HG03108 (cell line): ENCODE measurements around the gene FBXO17.
"Not testable (repeated sequence)": the region's sequence is repeated elsewhere in the genome, so short reads cannot be mapped to it uniquely, and the experiment has no call there.

Source experiments
- ATAC-seq: cut with Tn5 transposase; IDR thresholded peaks from one replicate; pipeline ENCODE4 v1.9.1; 2021; ENCODE audit warnings: moderate library complexity; ENCODE audit not compliant: unreplicated experiment

FBXO17 gene

GRCh38 chr19:38975214-38975860, at the start of gene FBXO17:
TSS of gene FBXO17 (minus strand) at chr19:38975742. CDS start at chr19:38950319, 25,423 bp downstream.
- ATAC-seq, result no peak

- ATAC-seq, result no peak
Measured at GRCh38 chr19:39024875-39025641, 49.5 kb upstream of the FBXO17 start.

- no peak for ATAC-seq
Measured at GRCh38 chr19:39021063-39021462, 45.5 kb upstream of the FBXO17 start.

GRCh38 chr19:39017646-39018045, 42.1 kb upstream of the FBXO17 start:
- no peak for ATAC-seq

GRCh38 chr19:39017026-39017425, 41.5 kb upstream of the FBXO17 start:
- no peak for ATAC-seq

GRCh38 chr19:39014037-39014436, 38.5 kb upstream of the FBXO17 start:
- no peak for ATAC-seq

GRCh38 chr19:39009001-39009400, 33.5 kb upstream of the FBXO17 start:
- ATAC-seq, result no peak

- no peak for ATAC-seq
Measured at GRCh38 chr19:39008137-39008536, 32.6 kb upstream of the FBXO17 start.

GRCh38 chr19:39007096-39007495, 31.6 kb upstream of the FBXO17 start:
- ATAC-seq, result no peak

- no peak for ATAC-seq
Measured at GRCh38 chr19:39004403-39004802, 28.9 kb upstream of the FBXO17 start.

- ATAC-seq, result no peak
Measured at GRCh38 chr19:39003796-39004195, 28.3 kb upstream of the FBXO17 start.

GRCh38 chr19:39003188-39003587, 27.6 kb upstream of the FBXO17 start:
- no peak for ATAC-seq

GRCh38 chr19:39001041-39001440, 25.5 kb upstream of the FBXO17 start:
- no peak for ATAC-seq

GRCh38 chr19:38997576-38997975, 22.0 kb upstream of the FBXO17 start:
- not testable (repeated sequence) for ATAC-seq

GRCh38 chr19:38993271-38993670, 17.7 kb upstream of the FBXO17 start:
- no peak for ATAC-seq

GRCh38 chr19:38990949-38991697, 15.6 kb upstream of the FBXO17 start:
- ATAC-seq, result no peak

GRCh38 chr19:38989614-38990013, 14.1 kb upstream of the FBXO17 start:
- not testable (repeated sequence) for ATAC-seq

- ATAC-seq, result no peak
Measured at GRCh38 chr19:38989066-38989605, 13.6 kb upstream of the FBXO17 start.

GRCh38 chr19:38988627-38989026, 13.1 kb upstream of the FBXO17 start:
- not testable (repeated sequence) for ATAC-seq

GRCh38 chr19:38987745-38988144, 12.2 kb upstream of the FBXO17 start:
- not testable (repeated sequence) for ATAC-seq

GRCh38 chr19:38985262-38985661, 9.7 kb upstream of the FBXO17 start:
- ATAC-seq, result no peak
